ENCODE results near the gene ZNF638.

GRCh38 chr2:71341645-71342044 is 10.1 kb downstream of the ZNF638 start:
- TF ChIP-seq CTCF (IDR thresholded peaks at IDR 0.05) (no peak), POLR2A (IDR thresholded peaks at IDR 0.05) (no peak)
